Gastroesophageal sphincter (tissue), 4 donors: ENCODE measurements around the gene NMUR1. TPM values are rescaled to one million over a fixed set of nuclear protein-coding genes. Genes with fewer than 3 reads are reported as not detected.
A peak's percentile ranks its signal among the peaks of the same experiment; 100 is the strongest.
"Not testable (repeated sequence)": the region's sequence is repeated elsewhere in the genome, so short reads cannot be mapped to it uniquely, and the experiment has no call there.

Experiments used
- ATAC-seq: fragments of 150-250 bp; one replicate; pipeline ENCODE4 v1.9.1; 2016; ENCODE audit warnings: mild to moderate bottlenecking, moderate library complexity
- H3K27ac ChIP-seq, 4 donors: fragments of 200-600 bp; sonication (generic) in 3 of 4; 1 replicate in 3 of 4; 2 replicates in 1 of 4; pipeline ENCODE4 v1.5.1; 2016 to 2019
- H3K27me3 ChIP-seq: fragments of 200-600 bp; sonication (generic); one replicate; pipeline ENCODE4 v1.5.1; 2019
- H3K36me3 ChIP-seq, 2 donors: fragments of 200-600 bp; sonication (generic); one replicate each; pipeline ENCODE4 v1.5.1; 2019; ENCODE audit warnings: control low read depth in 1 of 2
- H3K4me1 ChIP-seq, 3 donors: fragments of 200-600 bp; sonication (generic); 1 replicate in 2 of 3; 2 replicates in 1 of 3; pipeline ENCODE4 v1.5.1; 2016 to 2019; ENCODE audit warnings: control low read depth in 2 of 3
- H3K4me3 ChIP-seq, 2 donors: fragments of 200-600 bp; sonication (generic); one replicate each; pipeline ENCODE4 v1.5.1; 2019; ENCODE audit warnings: mild to moderate bottlenecking in 1 of 2, moderate library complexity in 1 of 2
- H3K9me3 ChIP-seq, 3 donors: fragments of 200-600 bp; sonication (generic); one replicate each; pipeline ENCODE4 v1.5.1; 2017 to 2019; ENCODE audit warnings: control low read depth in 2 of 3
- EP300 ChIP-seq: sonication (generic); formaldehyde crosslinking; IDR thresholded peaks from one replicate; pipeline ENCODE4 v1.6.1; 2017; ENCODE audit warnings: antibody characterized with exemption, mild to moderate bottlenecking
- POLR2A ChIP-seq, 2 donors: fragments of 450-650 bp; IDR thresholded peaks; one replicate each; pipeline ENCODE4 v1.6.1; 2017; ENCODE audit warnings: antibody characterized with exemption in 2 of 2, mild to moderate bottlenecking in 2 of 2, moderate library complexity in 1 of 2
- POLR2AphosphoS5 ChIP-seq: sonication (generic); formaldehyde crosslinking; IDR thresholded peaks from one replicate; pipeline ENCODE4 v1.6.1; 2017; ENCODE audit warnings: antibody characterized with exemption
- WGBS, 2 donors: methylation state at CpG; one replicate each; pipeline ENCODE4 v1.1.5; 2018; ENCODE audit warnings: low coverage in 1 of 2; 5-methylcytosine and 5-hydroxymethylcytosine counted together
- total RNA-seq, 4 donors: library from RNA; depleted of rRNA; stranded (reverse); fragments of >200 nt; gene quantifications; one replicate each; pipeline ENCODE4 v1.1.0, GENCODE V29; 2016
- TF ChIP-seq, protein P1 (sequence below), 4 experiments: fragments of 200-600 bp in 2 of 4; fragments of 450-650 bp in 2 of 4; sonication (generic) in 1 of 4; IDR thresholded peaks; one replicate each; pipeline ENCODE4 v1.5.1; 2017 to 2019; ENCODE audit warnings: antibody characterized with exemption in 4 of 4, mild to moderate bottlenecking in 2 of 4, moderate library complexity in 2 of 4

The NMUR1 gene, protein sequence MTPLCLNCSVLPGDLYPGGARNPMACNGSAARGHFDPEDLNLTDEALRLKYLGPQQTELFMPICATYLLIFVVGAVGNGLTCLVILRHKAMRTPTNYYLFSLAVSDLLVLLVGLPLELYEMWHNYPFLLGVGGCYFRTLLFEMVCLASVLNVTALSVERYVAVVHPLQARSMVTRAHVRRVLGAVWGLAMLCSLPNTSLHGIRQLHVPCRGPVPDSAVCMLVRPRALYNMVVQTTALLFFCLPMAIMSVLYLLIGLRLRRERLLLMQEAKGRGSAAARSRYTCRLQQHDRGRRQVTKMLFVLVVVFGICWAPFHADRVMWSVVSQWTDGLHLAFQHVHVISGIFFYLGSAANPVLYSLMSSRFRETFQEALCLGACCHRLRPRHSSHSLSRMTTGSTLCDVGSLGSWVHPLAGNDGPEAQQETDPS
- 1 to 10 TPM; 2.2 to 7.0 (median 4.7) TPM for total RNA-seq

DNA sequence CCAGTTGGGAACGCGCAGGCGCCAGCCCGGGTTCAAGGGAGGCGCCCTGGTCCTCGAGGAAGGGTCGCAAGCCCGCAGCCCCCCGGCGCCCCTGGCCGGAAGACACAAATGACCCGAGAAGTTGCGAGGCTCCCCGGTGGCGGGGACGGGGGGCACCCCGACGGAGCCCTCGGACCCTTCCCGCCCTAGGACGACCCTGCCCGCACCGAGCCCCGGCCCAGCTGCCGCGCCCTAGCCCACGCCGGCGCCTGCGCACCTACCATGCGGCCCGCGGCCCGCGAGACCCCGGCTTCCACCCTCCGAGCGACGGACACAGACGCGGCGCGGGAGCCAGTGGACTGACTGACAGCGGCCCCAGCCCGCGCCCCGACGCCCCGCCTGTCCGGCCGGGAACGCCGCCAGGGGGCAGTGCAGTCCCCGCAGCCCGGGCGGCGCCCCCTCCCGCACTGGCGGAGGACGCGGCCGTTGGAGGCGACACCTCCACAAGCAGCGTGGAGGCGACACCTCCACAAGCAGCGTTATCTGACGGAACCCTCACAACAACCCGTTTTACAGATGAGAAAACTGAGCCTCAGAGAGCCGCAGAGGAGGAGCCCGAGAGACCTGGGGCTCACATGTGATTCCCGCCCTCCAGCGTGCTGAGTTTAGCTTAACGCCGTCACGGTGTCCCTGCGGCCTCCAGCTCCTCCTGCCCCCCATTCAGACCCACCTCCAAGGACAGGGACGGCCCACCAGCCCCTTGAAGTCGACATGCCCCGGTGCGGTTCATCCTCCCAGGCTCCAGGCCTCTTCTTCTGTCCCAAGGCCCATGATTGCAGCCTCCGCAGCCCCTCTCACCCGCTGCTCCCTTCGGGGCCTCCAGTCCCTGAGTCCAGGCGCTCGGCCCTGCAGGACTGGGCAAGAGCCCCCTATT is at the start of gene NMUR1:
Gene NMUR1, minus strand, starts transcription at position 347 of the 913 bp plus-strand sequence. Its CDS starts 84 bp downstream, at position 263.
- TF ChIP-seq POLR2AphosphoS5 = no peak
- TF ChIP-seq, protein P1, sequence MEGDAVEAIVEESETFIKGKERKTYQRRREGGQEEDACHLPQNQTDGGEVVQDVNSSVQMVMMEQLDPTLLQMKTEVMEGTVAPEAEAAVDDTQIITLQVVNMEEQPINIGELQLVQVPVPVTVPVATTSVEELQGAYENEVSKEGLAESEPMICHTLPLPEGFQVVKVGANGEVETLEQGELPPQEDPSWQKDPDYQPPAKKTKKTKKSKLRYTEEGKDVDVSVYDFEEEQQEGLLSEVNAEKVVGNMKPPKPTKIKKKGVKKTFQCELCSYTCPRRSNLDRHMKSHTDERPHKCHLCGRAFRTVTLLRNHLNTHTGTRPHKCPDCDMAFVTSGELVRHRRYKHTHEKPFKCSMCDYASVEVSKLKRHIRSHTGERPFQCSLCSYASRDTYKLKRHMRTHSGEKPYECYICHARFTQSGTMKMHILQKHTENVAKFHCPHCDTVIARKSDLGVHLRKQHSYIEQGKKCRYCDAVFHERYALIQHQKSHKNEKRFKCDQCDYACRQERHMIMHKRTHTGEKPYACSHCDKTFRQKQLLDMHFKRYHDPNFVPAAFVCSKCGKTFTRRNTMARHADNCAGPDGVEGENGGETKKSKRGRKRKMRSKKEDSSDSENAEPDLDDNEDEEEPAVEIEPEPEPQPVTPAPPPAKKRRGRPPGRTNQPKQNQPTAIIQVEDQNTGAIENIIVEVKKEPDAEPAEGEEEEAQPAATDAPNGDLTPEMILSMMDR (IDR thresholded peaks at IDR 0.05) = peak in 3 of 4 experiments; percentile 77 to 89 (median 82)
- peak; percentile 85 for ATAC-seq
- H3K27ac ChIP-seq = peak within 1 kb of the TSS in 3 of 4 donors; percentile 14 to 72 (median 54)
- H3K4me3 ChIP-seq = peak within 1 kb of the TSS; percentile 31 to 63
- peaks cover 0 to 24% (median 0%) of the 10 kb centered on the region in 3 donors for H3K4me1 ChIP-seq
- 44 to 92% methylated on average over 5 to 12 of the region's 85 CpGs for WGBS, 2 donors
- H3K9me3 ChIP-seq = no peaks in the 10 kb centered on the region
- H3K36me3 ChIP-seq = no peaks in the 10 kb centered on the region
- H3K27me3 ChIP-seq = peaks cover 7% of the 10 kb centered on the region

DNA sequence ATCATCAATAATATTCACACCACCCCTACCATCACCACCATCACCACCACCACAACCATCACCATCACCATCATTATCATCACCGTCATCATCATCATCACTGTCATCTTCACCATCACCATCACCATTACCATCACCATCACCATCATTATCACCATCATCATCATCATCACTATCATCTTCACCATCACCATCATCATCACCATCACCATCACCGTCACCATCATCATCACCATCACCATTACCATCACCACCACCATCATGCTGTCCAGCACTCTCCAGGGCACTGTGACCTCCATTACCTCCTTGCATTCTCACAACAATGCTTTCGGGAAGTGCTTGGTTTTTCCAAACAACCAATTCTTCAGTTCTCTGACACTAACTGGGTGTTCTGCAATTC is 49.3 kb upstream of the NMUR1 start:
- H3K4me3 ChIP-seq = no peak overlapping the region
- H3K4me1 ChIP-seq = no peaks in the 10 kb centered on the region
- H3K9me3 ChIP-seq = no peaks in the 10 kb centered on the region
- 80 to 90% methylated on average over 2 to 3 of the region's 3 CpGs for WGBS, 2 donors
- no peak for ATAC-seq
- no peaks in the 10 kb centered on the region for H3K36me3 ChIP-seq
- H3K27ac ChIP-seq = no peak overlapping the region
- TF ChIP-seq EP300 (no peak), POLR2AphosphoS5 (no peak), POLR2A (IDR thresholded peaks at IDR 0.05) (no peak)
- TF ChIP-seq, protein P1 (IDR thresholded peaks at IDR 0.05) = no peak
- no peaks in the 10 kb centered on the region for H3K27me3 ChIP-seq

DNA sequence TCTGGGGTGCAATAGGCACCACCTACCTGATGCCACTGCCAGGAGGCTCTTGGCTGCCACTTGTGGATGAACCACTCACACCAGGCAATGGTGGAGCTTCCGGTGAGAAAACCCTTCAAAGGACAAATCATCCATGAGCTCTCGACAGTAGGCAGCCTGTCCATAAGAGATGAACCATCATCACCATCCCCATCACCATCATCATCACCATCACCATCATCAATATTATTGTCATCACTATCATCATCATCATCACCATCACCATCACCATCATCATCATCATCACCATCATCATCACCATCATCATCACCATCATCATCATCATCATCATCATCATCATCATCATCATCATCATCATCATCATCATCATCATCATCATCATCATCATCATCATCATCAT is 48.4 kb upstream of the NMUR1 start:
- not testable (repeated sequence) for H3K4me3 ChIP-seq, H3K27me3 ChIP-seq, H3K9me3 ChIP-seq, H3K27ac ChIP-seq, ATAC-seq, H3K4me1 ChIP-seq, H3K36me3 ChIP-seq
- WGBS, 2 donors = 92% methylated on average over 2 of the region's 2 CpGs; no CpG with 5 or more reads in 1 of the 2 donors

DNA sequence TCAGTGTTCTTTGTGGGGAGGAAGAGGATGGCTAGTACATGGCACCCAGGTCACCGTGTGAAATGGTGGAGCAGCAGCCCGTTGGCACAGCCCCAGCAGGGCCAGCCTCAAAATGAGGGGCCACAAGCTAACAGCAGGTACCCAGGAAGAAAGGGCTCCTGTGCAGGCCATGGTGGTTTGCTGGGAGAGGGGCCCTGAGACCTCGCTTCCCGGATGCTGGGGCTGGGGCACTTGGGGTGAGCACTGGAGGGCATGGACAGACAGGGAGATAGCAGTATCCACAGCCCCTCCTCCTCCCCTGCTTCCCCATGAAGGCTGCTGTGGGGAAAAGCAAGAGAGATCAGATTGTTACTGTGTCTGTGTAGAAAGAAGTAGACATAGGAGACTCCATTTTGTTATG is 46.2 kb upstream of the NMUR1 start:
- no CpG with 5 or more reads among the region's 4 CpGs for WGBS, 2 donors
- no peak for TF ChIP-seq POLR2AphosphoS5
- TF ChIP-seq, protein P1 (IDR thresholded peaks at IDR 0.05) = no peak
- TF ChIP-seq POLR2A (IDR thresholded peaks at IDR 0.05) = no peak
- TF ChIP-seq EP300 = no peak
- H3K27me3 ChIP-seq = no peaks in the 10 kb centered on the region
- no peak overlapping the region for H3K27ac ChIP-seq
- H3K4me3 ChIP-seq = no peak overlapping the region
- no peaks in the 10 kb centered on the region for H3K9me3 ChIP-seq
- no peak for ATAC-seq
- H3K4me1 ChIP-seq = peaks cover 0 to 4% (median 0%) of the 10 kb centered on the region in 3 donors
- no peaks in the 10 kb centered on the region for H3K36me3 ChIP-seq

DNA sequence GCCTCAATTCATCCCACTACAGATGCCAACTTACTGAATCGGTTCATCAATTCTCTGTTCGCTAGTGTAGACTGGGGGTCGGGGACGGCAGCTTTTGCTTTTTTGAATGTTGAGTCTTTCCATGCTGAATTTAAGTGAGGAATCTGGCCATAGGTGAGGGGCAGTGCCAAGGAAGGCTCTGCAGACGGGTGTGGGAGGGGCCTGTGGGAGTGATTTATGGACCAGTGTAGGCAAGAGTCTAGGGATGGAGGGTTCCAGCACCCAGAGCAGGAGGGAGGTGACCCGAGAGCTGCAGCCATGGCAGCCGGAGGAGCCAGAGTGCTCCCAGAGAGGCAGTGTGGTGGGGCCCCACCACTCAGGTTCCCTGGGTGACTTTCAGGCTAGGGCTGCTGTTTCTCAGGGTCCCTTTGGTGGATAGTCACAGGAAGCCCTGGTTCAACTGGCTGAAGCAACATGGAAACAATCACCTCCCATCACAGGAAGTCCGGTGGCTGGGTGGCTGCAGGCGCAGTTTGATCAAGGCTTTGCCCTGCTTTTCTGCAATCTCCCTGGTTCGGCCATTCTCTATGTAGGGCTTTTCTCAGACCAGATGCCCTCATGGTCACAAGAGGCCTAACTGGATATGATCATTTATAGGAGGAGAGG is 45.5 kb upstream of the NMUR1 start:
- H3K4me3 ChIP-seq = no peak overlapping the region
- 90 to 100% methylated on average over 4 of the region's 10 CpGs for WGBS, 2 donors
- H3K27me3 ChIP-seq = no peaks in the 10 kb centered on the region
- H3K9me3 ChIP-seq = no peaks in the 10 kb centered on the region
- no peaks in the 10 kb centered on the region for H3K36me3 ChIP-seq
- no peak overlapping the region for H3K27ac ChIP-seq
- TF ChIP-seq POLR2A (IDR thresholded peaks at IDR 0.05) = no peak
- TF ChIP-seq, protein P1 (IDR thresholded peaks at IDR 0.05) = no peak
- TF ChIP-seq EP300 = no peak
- TF ChIP-seq POLR2AphosphoS5 = no peak
- no peak for ATAC-seq
- peaks cover 0 to 4% (median 0%) of the 10 kb centered on the region in 3 donors for H3K4me1 ChIP-seq
